NCI-H526 (cell line): ENCODE data around the gene GBGT1.

Experiments
- DNase-seq, 2 experiments: peaks; one replicate each; lab custom pipeline; 2025; lab: John Stamatoyannopoulos, UW

The GBGT1 gene

DNA sequence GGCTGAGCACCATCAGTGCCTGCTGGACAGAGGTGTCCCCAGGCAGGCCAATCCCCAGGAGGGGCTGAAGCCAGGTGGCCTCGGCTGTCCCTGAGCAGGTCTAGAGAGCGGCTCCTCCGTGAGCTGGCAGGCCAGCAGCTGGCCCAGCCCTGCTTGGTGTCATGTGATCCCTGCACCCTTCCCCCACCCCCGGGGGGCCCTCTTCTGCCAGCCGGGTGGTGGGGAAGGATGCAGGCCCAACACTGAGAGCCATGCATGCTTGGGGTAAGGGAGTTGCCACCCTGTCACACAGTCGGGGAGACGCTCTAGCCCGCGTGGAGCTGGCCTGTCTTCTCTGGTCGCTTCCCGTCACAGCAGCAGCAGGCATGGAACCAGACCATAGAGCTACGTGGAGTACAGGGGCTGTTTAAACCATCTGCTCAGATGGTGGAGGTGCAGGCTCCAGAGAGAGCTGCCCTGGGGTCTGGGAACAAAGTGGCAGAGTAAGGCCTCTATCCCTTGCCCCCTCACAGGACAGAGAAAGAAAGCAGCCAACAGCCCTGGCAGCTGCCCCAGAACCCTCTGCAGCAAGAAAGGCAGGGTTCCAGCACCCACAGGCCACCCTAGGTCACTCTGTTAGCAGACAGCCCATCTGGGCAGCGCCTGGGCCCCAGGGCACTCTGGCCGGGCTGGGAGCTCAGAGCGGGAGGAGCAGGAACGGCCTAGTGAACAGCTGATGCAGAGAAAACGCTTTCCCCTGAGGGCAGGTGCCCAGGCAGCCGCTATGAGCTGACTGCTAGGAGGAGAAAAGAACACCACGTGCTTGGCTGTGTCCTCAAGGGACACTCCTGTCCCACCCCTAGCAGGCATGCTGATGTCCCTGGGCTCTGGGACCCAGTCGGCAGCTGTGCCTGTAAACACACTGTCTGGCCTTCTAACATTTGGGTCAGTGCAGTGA, 49.5 kb downstream of the GBGT1 start:
- DNase-seq = peak; percentile 6 to 50

DNA sequence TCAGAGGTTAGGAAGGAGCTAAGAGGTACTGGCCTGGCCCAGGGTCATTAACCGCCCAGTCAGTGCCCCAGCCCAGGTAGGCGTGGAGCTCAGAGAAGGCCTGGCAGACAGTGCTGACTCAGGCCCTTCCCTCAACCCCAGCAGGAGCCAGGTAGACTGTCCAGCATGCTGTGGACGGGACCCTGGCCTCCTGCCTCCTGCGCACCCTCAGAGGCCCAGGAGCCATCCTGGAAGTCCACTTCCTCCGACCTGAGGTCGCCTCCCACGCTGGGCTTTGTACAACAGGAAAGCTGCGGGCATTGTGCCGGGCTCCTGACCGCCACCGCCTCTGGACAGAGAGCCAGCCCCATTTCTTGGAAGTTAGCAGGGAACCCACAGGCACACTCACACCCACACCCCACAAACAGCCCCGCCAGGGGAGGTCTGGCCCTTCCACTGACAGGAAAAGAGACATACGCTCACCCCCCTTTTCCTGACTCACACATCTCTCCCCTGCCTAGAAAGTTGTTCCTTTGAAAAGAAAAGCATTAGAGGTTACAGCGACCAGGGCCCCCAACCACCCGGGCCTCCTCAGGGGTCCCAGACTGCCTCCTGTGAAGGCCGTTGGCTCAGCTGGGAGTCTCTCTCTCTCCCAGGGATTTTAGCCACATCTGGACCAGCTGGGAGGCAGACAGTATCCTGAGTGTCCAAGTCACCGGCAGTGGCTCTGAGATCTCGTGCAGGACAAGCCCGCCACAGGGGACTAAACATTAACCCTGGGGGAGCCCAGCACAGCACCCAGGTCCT, 50.4 kb downstream of the GBGT1 start:
- DNase-seq = no peak

DNA sequence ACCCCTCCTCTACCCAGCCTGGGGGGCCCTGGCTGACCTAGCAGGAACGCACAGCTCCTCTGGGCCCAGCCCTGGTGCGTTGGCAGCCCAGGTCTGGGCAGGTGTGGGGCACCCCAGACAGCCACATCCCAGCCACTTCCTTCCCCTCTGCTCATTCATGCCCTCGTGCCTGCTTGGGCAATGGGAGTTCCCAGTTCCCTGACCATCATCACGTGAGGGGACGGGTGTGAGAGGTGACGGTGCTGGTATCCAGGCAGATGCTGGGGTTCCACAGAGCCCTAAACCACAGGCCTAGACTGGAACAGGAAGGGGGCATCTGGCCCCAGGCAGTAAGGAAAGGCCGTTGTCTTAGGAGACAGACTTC, 51.1 kb downstream of the GBGT1 start:
- no peak for DNase-seq

DNA sequence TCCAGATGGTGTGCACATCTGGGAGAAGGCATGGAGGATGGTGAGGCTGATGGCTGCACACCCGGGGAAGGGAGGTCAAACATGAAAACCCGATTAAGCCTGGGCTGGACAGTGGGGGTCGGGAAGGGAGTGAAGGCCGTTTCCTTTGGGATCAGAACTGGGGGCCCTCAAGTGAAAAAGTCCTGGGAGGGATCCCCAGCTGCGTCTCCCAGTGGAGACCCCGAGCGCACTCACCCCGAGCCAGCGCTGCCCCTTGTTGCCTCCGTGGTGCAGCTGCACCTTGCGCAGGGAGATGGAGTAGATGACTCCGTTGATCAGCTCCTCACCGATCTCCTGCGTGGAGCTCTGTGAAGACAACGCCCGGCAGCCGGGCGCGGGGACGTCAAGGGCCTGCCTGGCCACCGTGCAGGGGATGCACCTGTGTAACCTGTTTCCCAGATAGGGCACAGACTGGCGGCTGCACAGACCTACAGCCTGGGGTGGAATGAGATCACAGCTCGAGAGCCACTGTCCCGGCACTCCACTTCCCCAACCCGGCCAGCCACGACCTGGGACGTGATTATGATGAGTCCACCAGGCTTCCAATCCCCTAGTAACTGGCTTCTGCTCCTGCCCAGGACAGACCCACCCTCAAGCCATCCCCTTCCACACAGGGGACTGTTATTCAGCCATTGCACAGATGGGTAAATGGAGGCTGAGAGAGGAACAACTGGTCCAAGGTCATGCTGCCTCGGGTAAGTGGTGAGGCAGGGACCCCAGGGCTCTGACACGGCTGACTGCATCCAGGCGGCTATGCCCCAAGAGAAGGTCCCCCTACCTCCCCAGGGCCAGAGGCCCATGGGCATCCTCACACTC, 51.7 kb downstream of the GBGT1 start:
- no peak for DNase-seq

DNA sequence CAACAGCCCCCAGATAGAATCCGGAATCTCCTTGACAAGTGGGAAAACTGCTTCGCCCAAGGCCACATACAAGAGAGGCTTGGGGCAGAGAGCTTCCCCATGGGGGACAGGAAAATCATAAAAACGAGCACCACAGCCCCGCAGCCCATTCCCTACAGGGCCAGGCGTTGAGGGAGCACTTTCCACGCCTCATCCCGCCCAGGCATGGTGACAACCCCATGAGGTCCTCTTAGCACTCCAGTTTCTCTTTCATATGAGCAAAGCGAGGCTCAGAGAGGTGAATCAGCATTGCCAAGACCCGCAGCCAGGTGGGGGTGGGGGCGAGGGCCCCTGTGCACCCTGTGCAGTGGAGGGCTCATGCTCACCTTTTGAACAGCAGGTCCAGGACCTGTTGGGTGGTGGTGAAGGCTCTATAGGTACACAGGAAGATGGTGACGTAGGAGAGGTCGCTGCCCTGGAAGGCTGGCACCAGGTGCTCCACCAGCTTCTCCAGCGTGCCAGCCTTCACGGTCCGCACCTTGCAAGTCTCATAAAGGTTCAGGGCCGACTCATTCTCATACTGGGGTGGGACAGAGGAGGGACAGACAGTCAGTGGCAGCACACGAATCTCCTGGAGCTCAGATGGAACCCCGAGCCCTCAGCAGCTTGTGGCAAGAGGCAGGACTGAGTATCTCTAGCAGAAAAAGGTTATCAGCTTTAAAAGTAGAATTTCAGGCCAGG, 53.6 kb downstream of the GBGT1 start:
- no peak for DNase-seq

DNA sequence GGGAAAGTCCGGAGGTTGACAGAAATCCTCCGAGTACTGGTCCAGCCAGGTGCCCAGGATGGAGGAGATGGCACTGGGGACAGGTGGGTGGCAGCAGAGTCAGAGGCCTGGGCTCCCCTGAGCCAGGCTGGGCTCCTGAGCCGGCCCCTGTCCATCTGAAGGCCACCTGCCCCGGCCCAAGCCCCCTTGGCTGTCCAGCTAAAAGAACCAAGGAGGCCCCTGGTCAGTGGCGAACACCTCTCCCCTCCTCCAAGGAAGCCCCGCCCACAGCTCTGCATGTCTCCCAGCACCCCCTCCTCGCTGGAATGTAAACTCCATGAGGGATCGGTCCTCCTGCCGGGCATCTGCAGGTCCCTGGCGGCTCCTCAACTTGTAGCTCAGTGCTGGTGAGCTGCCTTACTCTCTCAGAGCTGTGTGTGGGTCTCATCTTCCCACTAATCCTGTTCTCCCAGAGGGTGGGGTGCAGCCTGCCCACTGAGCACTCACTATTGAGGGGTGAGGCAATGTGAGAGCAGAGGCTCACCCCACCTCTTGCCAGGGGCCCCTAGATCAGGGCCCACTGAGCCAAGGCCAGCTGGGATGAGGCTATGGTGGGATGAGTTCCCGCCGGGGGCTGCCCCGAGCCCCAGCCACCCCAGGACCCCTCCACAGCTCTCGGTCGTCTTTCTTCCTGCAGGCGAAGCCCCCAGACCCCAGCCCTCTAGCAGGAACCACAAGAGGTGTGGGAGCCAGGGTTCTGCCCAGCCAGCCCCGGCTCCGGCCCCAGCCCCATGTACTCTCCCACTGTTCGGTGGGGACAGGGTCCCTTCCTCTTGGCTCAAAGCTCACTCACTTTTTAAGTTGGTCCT, 54.7 kb downstream of the GBGT1 start:
- DNase-seq = no peak

DNA sequence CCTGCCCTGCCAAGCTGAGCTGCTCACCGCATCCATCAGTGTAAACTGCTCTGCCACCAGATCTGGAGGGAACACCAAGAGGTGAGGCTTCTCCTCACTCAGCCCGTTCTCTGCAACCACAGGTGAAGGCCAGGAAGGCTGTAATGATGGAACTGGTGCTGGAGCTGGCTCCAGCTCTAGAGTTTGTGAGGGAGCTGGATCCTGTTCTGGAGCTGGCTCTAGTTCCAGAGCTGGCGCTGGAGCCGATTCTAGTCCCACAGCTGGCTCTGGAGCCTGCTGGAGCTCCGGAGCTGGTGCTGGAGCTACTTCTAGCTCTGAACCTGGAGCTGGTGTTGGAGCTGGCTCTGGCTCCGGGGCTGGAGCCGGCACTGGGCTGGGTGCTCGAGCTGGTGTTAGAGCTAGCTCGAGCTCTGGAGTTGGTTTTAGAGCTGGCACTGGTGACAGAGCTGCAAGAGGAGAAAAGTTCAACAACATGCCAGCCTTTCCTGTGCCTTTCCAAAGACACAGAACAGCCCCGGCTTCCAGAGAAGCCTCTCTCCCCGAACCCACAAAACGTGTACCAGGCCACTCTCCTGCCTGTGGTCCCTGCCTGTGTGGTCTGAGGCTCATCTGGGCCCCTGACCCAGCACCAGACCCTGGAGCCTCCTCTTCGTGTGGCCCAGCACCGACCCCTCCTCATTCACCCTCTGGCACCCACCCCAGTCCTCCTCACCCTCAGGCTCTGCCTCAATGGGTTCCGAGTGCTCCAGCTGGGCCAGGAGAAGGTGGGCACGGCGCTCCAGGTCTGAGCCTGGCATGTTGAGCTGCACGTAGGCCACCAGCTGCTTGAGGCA, 55.5 kb downstream of the GBGT1 start:
- DNase-seq = no peak

DNA sequence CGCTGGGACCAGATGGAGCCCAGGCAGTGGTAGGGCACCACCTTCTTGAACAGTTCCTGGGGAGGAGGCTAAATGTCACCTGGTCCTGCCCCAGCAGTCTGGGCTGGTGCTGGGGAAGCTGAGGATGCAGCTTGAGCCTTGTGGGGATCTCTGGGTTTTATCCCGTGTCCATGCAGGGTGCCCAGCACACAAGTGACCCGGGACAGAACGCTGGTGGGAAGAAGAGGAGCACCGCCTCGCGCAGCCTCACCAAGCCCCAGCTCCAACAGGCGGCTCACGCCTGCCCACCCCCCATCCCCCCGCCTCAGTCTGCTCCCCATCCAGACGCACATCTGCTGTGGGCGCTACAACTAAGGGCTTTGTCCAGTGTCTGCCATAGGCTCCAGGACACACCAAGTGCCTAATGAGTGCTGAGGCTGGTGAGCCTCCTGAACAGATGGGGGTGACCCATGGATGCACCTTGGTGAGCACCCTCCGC, 56.4 kb downstream of the GBGT1 start:
- DNase-seq = no peak

DNA sequence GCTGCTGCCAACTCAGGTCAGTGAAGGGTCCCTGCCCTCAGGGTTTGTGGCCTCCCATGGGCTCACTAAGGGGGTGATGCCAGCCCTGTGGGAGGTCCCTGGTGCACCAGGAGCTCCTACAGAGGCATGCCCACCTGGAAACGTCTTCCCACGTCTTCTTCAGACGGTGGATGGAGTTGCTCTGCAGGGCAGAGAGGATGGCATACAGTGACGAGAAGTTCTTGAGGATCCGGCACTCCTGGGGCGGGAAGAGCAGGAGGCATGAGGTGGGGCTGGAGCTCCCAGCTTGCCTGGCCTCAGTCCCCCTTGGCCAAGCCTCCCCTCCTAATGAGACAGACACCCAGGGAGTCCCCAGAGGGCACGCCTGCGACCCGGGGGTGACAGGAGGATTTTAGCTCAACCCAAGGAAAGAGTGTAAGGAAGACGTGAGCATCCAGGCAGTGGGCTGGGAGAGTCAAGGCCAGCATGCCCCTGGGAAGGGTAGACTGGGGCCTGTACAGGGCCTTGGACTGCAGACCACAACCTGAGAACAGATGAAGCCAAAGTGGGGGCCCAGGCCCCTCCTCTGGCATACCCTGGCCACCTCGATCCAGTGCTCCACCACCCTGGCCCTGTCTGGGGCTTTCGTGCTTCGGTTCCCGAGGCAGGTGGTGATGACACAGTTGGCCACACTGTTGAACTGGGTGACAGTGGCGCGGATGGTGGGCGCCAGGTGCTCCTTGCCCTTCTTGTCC, 57.0 kb downstream of the GBGT1 start:
- no peak for DNase-seq

DNA sequence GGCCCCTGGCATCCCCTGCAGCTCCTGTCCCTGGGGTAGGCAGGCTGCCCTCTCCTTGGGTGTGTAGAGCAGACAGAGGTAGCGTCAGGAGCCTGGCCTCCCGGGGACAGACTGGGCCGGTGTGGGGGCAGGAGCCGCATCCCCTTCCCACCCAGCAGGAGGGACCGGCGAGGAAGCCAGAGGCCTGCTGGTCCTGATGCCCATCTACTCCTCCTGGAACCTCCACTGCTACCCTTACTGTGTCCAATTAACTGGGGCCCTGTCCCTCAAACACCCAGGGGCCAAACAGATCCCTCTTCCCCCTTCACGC, 58.3 kb downstream of the GBGT1 start:
- no peak for DNase-seq

DNA sequence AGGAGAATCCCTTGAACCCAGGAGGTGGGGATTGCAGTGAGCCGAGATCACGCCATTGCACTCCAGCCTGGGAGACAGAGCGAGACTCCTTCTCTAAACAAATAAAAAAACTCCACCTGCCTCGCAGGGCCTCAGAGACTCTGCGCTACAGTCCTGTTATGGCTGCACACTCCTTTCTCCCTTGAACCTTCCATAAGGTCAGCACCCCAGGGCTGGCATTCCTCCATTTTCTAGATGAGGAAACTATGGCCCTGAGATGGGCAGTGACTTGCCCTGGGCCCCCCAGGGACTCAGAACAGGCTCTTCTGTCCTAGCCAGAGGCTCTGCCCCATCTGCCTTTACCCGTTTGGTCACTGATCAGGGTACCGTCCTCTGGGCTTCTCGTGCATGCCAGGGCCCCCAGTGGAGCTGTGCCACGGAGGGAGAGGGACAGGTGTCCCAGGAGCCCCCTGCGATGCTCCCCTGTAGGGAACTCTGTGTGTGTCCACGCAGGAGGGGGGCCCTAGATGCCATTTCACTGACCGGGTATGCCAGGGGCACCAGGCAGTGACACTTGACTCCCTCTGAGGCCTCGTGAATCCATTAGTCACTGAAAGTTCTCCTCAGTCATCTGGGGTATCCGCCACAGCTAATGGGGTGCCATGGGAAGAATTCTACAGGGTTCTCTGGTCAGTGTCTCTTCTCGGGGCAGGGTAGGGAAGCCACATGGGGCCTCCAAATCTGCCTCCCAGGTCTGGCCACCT, 58.8 kb downstream of the GBGT1 start:
- DNase-seq = no peak

DNA sequence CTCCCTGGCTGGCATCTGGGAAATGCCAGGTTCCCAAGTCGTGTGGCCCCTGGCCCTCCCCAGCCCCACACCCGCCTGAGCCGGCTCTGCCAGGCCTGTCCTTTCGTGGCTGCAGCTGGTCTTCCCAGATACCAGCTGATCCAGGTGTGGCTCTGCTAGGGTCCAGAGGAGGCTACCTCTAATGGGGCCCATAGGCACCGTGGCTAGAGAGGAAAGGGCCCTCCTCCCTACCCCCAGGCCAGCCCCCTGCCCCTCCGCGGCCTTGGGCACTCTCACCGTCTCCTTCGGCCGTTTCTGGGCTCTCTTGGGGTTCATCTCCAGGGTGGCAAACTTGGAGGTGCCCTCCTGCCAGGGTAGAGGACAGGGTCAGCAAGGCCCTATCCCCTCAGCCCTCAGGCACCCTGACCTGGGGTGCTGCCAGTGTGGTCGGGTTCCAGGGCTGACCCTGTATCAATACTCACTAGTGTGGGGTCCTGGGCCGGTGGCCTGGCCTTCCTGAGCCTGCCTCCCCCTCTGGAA, 59.7 kb downstream of the GBGT1 start:
- DNase-seq = no peak

DNA sequence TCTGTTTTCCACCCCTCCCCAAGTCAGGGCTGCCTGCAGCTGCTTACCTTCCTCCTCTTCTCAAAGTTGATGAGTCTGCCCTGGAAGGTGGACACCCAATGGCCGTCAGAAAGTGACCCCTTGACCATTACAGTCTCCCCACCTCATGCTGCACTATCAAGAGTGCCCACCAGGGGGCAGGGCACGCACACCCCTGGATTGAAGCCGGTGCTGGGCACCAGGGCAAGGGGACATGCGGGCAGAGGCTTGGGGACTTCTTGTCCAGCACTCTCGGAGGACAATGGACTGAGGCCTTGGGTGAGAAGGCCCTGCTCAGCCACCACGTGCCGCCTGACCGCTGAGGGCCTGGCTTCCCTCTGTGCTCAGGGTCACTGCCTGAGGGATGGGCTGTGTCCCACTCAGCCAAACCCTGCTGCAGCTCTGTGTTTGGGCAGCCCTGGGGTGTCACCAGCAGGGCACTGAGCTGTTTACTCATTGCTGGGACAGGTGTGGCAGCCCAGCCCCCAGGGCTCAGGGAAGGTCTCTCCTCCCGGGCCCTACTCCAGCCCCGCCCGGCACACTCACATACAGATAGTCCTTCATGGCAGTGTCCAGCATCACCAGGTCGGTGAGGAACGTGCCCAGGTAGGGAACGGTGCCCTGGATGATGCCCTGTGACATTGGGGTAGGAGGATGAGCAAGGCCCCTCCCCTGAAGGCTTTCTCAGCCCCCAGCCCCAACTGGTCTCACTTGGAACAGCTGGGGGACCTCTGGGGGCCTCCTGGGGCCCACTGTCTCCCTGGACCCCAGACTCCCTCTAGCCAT, 60.3 kb downstream of the GBGT1 start:
- peak; percentile 12 to 28 for DNase-seq
